Measurements from ENCODE around the gene PPP6R3.

PPP6R3 gene

DNA sequence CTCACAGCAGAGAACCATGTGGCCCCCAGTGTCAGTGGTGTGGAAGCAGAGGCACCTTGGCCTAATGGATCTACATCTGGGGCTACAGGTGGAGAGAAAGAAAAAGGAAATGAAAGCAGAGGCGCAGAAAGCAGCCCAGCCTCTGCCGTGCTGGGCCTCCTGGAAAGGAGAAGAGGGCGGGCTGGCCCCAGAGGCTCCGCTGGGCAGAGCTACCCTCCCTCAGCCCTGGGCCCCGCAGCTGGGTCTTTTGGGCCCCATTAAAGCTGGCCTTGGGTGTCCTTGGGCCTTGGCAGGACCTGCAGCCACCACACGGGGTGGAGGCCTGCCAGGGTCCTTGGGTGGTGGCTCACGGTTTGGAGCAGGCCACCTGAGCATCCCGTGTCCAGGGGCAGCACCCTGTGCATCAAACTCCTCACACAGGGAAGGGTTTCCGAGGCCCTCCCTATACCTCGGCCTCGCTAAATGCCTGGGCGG, 192.2 kb downstream of the PPP6R3 start:
- no peak for DNase-seq (ENCODE audit: low spot score)

DNA sequence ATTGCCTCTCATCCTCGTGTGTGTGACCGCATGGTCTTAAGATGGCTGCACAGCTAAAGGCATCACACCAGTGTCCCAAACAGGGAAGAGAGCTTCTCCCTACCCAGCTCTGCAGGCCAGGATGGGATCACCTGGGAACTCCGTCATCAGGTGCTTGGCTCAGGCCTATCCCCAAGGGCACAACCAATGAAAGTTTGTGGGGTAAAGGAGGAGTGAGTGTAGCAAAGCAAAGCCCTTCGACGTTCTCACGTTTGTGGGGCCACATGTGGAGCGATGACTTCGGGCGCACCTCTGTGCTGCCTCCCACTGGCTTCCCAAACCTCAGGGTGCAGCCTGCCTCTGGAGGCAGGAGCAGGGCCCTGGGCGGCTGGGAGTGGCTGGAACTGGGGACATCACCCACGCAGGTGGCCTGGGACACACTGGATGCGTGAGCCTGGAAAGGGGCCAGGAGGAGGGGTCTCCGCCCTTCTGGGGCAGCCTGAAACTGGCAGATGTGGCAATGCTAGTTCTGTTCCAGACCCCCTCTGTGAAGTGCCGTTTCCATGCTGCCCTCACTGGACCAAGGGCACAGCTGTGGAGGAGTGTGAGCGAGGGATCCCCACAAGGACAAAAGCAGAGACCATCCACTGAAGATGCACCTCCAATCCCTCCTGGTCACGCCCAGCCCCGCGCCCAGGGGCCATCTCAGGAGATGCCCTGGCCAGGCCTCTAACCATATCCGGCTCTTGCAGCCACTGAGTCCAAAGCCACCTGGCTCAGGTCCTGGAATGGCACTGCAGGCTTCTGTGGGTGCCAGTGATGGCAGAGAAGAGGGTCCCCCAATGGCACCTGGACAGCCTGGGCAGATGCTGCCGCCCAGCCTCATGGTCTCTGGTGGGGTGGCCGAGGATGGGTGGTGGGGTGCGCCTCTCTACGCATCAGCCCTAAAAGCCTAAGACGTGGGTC, 193.2 kb downstream of the PPP6R3 start:
- no peak for DNase-seq (ENCODE audit: low spot score)

DNA sequence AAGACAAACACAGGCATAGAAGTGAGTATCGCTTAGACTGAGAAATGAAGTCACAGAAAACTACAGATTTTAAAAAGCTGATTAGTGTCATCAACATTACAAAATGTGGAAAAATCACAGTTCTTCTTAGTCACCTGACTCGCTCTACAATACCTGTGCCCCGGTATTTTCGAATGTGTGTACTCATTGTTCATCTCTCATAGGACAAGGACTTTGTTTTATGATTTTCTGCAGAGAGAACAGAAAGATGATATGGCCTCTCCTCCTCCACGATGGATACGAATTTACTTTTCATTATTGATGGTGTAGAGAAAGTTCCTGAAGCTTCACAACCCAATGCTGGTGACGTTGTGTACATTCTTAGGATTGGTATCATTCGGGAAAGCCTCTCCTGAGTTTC, 194.4 kb downstream of the PPP6R3 start:
- no peak for DNase-seq (ENCODE audit: low spot score)

DNA sequence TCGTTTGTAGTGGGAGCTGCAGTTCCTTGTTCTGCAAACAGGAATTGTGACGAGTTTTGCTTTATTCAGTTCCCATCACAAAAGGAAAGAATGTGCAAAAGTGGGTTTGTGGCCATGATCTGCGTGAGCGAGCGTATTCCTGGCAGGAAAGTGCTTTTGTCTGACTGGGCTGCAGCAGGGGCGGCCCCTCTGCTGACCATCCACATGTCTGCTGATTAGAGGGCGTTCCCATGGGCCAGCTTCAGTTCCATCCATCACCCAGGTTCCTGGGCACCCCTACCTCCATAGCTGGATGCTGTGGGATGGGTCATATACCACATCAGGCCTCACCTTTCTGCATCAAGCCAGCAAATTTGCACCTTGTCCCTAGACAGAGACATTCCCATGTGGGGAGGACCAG, 194.9 kb downstream of the PPP6R3 start:
- no peak for DNase-seq (ENCODE audit: low spot score)

DNA sequence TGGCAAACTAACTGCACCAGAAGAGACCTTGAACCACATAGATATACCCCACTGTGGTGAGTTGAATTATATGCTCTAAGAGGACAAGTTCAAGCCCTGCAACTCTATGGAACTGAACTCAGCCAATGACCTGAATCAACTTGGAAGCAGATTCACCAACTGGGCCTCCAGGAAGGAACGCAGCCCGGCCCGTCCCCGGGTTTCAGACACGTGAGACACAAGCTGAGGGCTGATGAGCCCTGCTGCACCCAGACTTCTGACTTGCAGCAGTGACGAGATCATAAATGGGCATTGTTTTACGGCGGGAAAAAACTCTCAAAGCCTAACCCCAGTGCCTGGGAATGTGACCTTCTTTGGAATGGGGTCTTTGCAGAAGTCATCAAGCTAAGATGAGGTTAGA, 195.3 kb downstream of the PPP6R3 start:
- no peak for DNase-seq (ENCODE audit: low spot score)

DNA sequence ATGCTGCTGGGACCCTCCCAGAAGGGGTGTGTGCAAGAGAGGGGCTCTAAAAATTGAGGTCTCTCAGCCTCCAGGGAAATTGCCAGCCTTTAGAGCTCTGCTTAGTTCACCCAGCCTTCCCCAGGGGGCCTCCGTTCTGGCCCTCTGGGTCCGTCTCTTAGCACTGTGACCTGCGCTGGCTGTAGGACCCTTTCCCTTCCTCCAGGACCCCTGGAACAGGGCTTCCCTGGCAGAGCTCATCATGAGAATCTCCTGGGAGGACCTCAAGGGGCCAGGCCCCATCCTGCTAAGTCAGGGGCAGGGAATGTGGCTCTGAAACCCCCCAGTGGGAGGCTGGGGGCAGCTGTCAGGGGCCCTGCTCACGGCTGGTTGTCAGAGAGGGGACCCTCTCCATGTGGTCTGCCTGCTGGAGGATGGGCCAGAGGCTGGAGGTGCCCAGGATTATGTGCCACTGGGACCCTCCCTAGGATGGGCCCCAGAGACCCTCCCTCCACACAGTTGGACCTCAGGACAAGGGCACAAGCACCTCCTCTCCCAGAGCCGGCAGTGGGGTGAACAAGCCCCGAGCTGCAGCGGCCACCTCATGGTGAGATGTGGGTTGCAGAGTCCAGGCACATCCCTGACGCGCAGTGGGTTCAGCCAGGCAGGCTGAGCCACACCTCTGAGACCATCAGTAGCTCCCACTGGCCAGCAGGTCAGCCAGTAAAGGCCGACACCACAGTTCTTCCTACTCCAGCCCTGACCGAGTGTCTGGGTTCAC, 196.6 kb downstream of the PPP6R3 start:
- DNase-seq (ENCODE audit: low spot score) = no peak

DNA sequence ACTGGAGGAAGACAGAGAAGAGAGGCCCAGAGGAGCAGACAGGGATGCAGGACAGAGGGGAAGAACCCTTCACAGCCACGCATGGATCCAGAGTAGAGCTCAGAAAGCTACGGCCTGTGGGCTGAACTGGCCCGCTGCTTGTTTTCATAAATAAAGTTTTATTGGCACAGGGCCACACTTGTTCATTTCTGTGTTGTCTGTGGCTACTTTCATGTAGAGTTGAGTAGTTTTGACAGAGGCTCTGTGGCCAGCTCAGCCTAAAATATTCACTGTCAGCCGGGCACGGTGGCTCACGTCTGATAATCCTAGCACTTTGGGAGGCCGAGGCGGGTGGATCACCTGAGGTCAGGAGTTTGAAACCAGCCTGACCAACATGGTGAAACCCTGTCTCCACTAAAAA, 197.5 kb downstream of the PPP6R3 start:
- no peak for DNase-seq (ENCODE audit: low spot score)

DNA sequence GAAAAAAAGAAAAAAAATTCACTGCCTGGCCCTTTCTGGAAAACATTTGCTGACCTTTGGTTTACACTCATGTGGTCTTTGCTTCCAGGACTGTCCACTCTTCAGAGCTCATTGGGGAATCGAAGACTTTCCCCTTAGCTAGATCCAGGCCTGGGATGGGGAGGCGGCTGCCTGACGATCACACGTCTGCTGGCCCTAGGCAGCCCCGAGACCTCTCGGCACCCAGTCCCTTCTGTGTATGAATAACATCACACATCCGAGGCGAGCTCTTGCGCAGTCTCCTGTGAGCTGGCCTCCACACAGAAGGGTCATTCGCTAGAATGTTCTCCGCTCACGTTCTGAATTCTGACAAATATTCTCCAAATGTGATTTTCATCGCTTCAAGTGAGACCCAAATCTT, 198.1 kb downstream of the PPP6R3 start:
- DNase-seq (ENCODE audit: low spot score) = no peak

DNA sequence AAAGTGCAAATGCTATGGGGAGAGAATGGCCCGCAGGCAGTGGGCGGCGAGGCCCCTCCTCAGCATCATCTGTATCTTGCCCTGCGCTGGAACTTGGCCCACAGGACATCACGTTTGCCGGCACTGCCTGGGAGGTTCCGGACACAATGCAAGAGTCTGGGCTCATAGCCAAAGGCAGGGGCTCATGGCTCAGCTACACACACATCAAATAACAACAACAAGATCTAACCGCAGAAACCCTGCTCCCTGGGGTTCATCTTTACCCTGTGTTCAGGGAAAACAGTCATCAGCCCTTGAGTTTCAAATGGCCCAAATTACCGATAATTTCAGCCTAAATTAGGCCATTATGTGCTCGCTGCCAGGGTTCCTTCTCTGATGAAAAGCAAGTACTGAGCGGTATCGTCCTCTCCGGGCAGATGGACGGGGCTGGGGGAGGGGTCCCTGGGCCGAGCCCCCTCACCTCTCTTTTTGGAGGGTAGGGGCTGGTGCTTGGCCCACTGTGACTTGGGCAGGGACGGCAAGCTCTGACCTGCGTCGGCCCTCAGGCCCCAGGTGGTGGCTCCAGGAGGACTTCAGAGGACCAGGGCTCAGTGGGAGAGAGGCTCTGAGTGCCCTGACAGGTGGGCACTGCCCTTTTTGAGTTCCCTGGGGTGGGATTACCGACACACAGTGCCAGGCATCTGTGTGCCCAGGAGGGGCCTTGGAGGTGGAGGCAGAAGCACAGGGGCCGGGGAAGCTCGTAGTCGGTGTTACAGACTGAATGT, 198.8 kb downstream of the PPP6R3 start:
- peak; percentile 19 for DNase-seq (ENCODE audit: low spot score)

DNA sequence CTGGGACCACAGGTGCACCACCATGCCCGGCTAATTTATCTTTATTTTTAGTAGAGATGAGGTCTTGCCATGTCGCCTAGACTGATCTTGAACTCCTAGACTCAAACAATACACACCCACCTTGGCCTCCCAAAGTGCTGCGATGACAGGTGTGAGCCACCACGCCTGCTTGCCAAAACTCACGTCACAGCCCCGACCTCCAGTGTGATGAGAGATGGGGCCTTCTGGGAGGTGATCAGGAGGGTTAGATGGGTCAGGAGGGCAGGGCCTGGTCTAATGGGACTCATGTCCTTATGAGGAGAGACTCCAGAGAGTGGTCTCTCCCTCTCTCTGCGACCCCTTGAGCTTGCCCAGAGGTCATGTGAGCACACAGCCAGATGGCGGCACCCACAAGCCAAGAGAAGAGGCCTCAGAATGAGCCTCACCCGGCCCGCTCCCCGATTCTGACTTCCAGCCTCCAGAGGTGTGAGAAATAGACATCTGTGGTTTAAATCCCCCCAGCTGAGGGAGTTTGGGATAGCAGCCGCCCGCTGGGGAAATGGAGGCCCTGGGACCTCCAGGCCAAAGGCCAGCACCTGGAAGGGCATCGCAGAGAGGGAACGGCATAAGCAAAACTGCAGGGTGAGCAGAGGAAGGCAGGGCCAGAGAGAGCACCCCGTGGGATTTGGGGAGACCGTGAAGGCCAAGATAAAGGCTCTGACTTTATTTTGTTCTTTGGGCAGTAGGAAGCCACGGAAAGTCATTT, 199.7 kb downstream of the PPP6R3 start:
- DNase-seq (ENCODE audit: low spot score) = no peak

DNA sequence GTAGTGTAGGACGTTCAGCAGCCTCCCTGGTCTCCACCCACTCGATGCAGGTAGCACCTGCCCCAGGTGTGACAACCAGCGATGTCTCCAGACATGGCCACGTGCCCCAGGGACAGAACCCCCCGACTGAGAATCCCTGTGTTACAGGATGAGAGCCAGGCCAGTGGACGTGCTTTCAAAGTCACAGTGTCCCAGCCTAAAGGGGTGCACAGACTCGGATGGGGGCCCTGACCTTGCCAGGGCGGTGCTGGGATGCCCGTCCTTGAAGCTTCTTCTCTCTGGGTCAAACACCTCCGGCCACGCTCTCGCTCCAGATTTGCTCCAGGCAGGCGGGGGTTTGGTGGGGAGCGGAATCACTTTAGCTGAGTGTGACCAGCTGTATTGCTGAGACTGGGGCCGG, 200.5 kb downstream of the PPP6R3 start:
- no peak for DNase-seq (ENCODE audit: low spot score)

DNA sequence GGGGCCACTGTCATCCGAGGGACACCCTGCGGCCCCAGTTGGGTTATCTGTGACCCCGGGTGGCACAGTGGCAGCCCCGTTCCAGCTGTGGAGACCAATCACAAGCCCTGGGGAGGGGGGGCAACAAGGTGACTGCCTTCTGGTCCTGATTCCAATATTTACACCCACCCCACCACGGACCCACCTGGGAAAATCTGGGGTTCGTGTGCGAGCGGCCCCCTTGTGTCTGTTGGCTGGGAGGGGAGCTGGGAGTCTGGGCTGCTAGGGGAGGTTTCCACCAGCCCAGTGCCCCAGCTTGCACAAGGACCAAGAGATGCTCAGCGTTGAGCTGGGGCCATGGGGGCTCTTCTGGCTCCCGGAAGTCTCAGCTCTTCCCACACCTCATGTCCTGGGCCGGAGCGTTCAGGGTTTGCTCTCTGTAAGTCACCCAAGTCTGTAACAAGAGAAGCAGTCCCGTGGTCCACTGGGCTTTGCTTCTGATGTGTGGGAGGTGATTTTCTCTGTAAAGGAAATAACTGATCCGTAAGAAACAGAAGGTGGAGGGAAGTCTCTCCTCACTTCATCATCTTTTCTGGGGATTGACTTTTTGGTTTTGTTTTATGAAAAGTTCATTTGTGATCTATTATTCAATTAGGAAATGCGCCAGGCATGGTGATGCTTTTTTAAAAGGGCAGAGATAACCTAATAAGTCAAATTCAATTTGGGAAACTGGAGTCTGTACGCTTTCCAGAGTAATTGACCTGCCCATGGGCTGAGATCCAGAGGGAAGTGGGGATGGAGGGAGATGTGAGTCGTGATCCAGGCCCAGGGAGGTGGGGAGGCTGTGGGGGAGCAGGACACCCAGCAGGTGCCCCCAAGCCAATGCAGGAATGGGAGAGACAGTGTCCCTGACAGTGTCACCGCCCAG, 201.4 kb downstream of the PPP6R3 start:
- DNase-seq (ENCODE audit: low spot score) = no peak

DNA sequence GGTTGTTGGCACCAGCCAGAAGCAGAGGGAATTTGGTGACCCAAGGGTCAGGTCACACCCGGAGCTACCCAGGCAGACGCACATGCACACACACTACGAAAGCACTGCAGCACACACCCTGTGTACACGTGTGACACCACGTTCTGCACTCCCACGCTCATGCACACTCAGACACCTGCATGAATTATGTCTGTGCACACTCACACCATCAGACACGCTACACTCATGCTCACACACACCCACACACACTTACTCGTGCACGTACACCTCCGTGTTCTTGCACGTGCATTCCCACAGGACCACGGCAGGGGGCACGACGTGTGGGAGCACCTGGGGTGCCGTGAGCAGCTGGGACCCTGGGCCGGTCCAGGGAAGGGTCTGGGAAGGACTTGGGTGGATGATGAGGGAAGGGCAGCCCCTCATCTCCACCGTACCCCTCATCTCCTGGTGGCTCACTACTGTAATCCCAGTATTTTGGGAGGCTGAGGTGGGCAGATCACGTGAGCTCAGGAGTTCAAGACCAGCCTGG, 203.0 kb downstream of the PPP6R3 start:
- no peak for DNase-seq (ENCODE audit: low spot score)

DNA sequence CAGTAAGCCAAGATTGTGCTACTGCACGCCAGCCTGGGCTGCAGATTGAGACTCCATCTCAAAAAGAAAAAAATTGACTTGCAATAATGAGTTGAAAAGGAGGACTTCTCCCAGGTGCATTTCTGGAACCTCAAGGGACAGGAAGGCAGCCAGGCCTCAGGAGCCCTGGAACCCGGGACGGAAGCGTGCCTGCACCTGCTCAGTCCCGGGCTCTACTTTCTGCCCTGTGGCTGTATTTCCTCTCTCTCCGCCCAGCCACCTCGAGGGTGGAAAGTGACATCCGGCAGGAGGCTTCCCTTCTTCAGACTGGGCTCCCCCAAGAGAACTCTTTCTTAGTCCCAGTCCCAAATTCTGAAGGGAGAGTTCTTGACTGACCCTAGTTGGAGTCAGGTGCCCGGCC, 203.6 kb downstream of the PPP6R3 start:
- DNase-seq (ENCODE audit: low spot score) = no peak

DNA sequence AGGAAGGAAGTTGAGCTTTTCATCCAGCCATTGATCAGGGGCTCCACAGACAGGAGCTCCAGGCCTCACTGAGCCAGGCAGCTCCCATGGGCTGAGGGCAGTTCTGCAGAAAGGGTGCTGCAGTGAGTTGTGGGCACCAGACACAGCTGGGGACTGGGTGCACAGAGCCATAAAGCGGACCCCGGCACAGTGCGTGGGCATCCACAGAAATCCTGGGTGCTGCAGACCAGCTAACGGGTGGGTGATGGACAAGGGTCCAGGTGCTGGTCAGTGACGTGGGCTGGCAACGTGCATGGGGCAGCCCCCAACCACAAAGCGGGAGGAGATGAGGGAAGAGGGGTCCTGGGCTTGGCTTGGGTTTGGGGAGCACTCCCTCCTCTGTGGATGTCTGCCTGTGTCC, 204.4 kb downstream of the PPP6R3 start:
- no peak for DNase-seq (ENCODE audit: low spot score)
